ENCODE data around the gene NPHP4. TPM values are rescaled to one million over a fixed set of nuclear protein-coding genes. Genes with fewer than 3 reads are reported as not detected.

Gene NPHP4
- total and polyA plus RNA-seq, 2 donors (not counting 3 experiments of a cell fraction or from before 2014, with no cell fraction given): 4.4 to 11.7 TPM

GRCh38 chr1:5821540-5822176, 170.6 kb downstream of the NPHP4 start:
- Histone ChIP-seq H3K4me2 (ENCODE audit: insufficient read depth, low read length) (no peak overlapping the region), H4K20me1 (replicated peaks; ENCODE audit: control insufficient read depth, extremely low read depth, insufficient read depth, low read length) (no peaks in the 10 kb centered on the region), H3K9me1 (replicated peaks; ENCODE audit: control insufficient read depth, extremely low read depth, insufficient read depth, low read length) (no peaks in the 10 kb centered on the region), H3K4me3 (replicated peaks in 1 of 3; ENCODE audit: insufficient read depth in 1 of 3, low read depth in 1 of 3, low read length in 3 of 3) (no peak overlapping the region), H3K9ac (replicated peaks; ENCODE audit: extremely low read depth, insufficient read depth, low read length) (no peak overlapping the region), H2AFZ (ENCODE audit: low read depth, low read length) (no peak overlapping the region), H3K27ac (ENCODE audit: insufficient read depth, low read depth, low read length) (no peak overlapping the region), H3K79me2 (ENCODE audit: control insufficient read depth, insufficient read depth, low read length) (no peaks in the 10 kb centered on the region), H3K27me3 (ENCODE audit: control insufficient read depth in 2 of 2, insufficient read depth in 2 of 2, low read length in 2 of 2) (no peaks in the 10 kb centered on the region), H3K36me3 (ENCODE audit: control insufficient read depth in 2 of 2, extremely low read depth in 1 of 2, insufficient read depth in 2 of 2, low read length in 2 of 2) (no peaks in the 10 kb centered on the region), H3K9me3 (replicated peaks; ENCODE audit: control insufficient read depth, insufficient read depth, low read length) (no peaks in the 10 kb centered on the region), H3K4me1 (ENCODE audit: control insufficient read depth, extremely low read depth, insufficient read depth, low read length) (no peaks in the 10 kb centered on the region)
- intact Hi-C loops (cut with micrococcal nuclease): no loop called here
- dilution Hi-C loops (cut with MboI; ENCODE audit: extremely low pct_ligation_motif_present, low sequenced_read_pairs): no loop called here
- BruUV-seq (replicated peaks): no TSS peak
- CTCF ChIA-PET: no interaction called here
- POLR2A ChIA-PET: no interaction called here
- FAIRE-seq (no peak), DNase-seq (ENCODE audit: low read depth, low spot score) (no peak)
- no peak for TF ChIP-seq POLR2A (IDR thresholded peaks at IDR 0.05; ENCODE audit: low read depth, low read length)
- TF ChIP-seq EZH2 (IDR thresholded peaks at IDR 0.05; ENCODE audit: borderline replicate concordance, low read depth, low read length, severe bottlenecking): no peak
- no peak for TF ChIP-seq POLR2AphosphoS5 (IDR thresholded peaks at IDR 0.05; ENCODE audit: insufficient read depth, low read depth, low read length)
- no peak for TF ChIP-seq JUN (IDR thresholded peaks at IDR 0.05; ENCODE audit: borderline replicate concordance, insufficient read depth, insufficient read length, low read depth)
- no peak for TF ChIP-seq FOS (IDR thresholded peaks at IDR 0.05; ENCODE audit: borderline replicate concordance, insufficient read depth, low read length)
- TF ChIP-seq MYC (IDR thresholded peaks at IDR 0.05; ENCODE audit: low read depth, low read length): no peak
- TF ChIP-seq GATA2 (IDR thresholded peaks at IDR 0.05; ENCODE audit: insufficient read depth, insufficient read length, low read depth, low read length): no peak
- TF ChIP-seq MAX (IDR thresholded peaks at IDR 0.05; ENCODE audit: insufficient read depth, insufficient read length): no peak
- no peak for TF ChIP-seq CTCF (IDR thresholded peaks at IDR 0.05; ENCODE audit: extremely low read depth in 1 of 2, insufficient read depth in 1 of 2, low read depth in 1 of 2, low read length in 2 of 2)

Measured in endothelial cell of umbilical vein (primary cell).